ENCODE results near the gene SREBF2. TPM values are rescaled to one million over a fixed set of nuclear protein-coding genes. Genes with fewer than 3 reads are reported as not detected.

The SREBF2 gene
- total and polyA plus RNA-seq, 2 of the 8 experiments (the other 6 are each of a cell fraction or from before 2014, with no cell fraction given), result 125 to 144 TPM

DNA sequence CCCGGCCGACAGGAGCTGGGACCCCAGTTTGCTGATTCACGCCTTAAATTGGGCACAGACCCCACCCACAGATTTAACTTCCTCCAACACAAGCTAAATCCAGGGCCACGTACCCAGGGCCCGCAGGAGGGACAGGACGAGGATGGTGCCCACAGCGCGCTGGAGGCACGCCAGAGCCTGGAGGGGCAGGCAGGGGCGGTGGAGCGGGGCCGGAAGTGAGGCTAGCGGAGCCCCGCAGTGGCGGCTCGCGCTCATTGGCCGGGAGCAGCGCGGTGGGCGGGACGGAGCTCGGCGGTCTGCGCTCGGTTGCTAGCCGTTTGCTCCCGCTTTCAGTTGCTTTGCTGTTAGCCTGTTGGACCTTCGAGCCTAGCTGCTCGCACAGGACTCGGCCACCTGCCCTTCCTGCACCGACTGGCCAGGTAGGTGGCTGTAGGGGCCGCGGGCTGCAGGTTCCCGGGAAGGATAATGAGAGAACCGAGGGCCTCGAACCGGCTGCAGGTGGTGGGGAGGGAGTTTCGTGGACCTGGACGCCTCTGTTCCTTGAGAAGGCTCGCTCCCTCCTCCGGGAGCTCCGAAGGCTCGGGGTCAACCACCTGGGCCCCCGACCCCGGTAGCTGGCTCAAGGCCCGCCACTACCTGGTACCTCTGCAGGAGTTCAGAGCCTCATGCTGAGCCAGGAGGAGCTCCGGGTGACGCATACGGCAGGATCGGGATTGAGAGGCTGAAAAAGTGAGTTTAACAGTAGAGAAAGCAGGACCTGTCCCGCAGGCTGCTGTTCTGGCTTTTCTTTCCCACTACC, 32.4 kb upstream of the SREBF2 start, which contains the start of gene CCDC134:
Gene CCDC134, plus strand, starts transcription at position 332 of the 799 bp plus-strand sequence. CDS start 8,212 bp downstream, outside the sequence.
- Histone ChIP-seq H3K27ac (ENCODE audit: low read depth, low read length) (peak within 1 kb of the TSS; percentile 73), H2BK20ac (ENCODE audit: low read length) (no peak within 1 kb of the TSS)
- TF ChIP-seq GTF2F1 (IDR thresholded peaks at IDR 0.05; ENCODE audit: borderline replicate concordance, low read depth, low read length) (peak; percentile 76; the same call in 1 of the 2 replicates), SP1 (IDR thresholded peaks at IDR 0.05; ENCODE audit: low read depth, low read length) (0 out of 2 replicates have a peak, but pooled peaks have one; percentile 40), CHD1 (IDR thresholded peaks at IDR 0.05; ENCODE audit: low read depth, low read length) (no peak), BCL11A (IDR thresholded peaks at IDR 0.05; ENCODE audit: low read depth in 2 of 2, low read length in 2 of 2) (no peak), HDAC2 (IDR thresholded peaks at IDR 0.05; ENCODE audit: borderline replicate concordance in 1 of 2, low read depth in 2 of 2, low read length in 2 of 2) (0 out of 4 replicates have a peak, but pooled peaks of 1 of the 2 experiments have one; percentile 40), KDM1A (IDR thresholded peaks at IDR 0.05; ENCODE audit: borderline replicate concordance, low read length) (no peak), KDM5A (IDR thresholded peaks at IDR 0.05; ENCODE audit: low read length) (no peak), KDM4A (IDR thresholded peaks at IDR 0.05; ENCODE audit: low read depth, low read length, severe bottlenecking) (peak; percentile 72), POLR2AphosphoS5 (IDR thresholded peaks at IDR 0.05; ENCODE audit: low read depth, low read length) (peak; percentile 93), EP300 (IDR thresholded peaks at IDR 0.05; ENCODE audit: borderline replicate concordance in 1 of 2, low read depth in 2 of 2, low read length in 2 of 2) (0 out of 3 replicates have a peak, but pooled peaks of 1 of the 2 experiments have one; percentile 14)

More for the DNA sequence above, 32.4 kb upstream of the SREBF2 start, which contains the start of gene CCDC134:
- Histone ChIP-seq H3K79me1 (ENCODE audit: low read depth, low read length) (peaks cover 3% of the 10 kb centered on the region; the same call in 1 of the 2 replicates), H4K91ac (replicated peaks; ENCODE audit: insufficient read length, low read length) (peak within 1 kb of the TSS; percentile 85), H4K5ac (ENCODE audit: insufficient read length, low read depth, low read length) (peak within 1 kb of the TSS; percentile 78), H3K14ac (ENCODE audit: insufficient read length) (no peak within 1 kb of the TSS), H2BK5ac (ENCODE audit: low read depth, low read length) (peak within 1 kb of the TSS; percentile 88), H3K9ac (replicated peaks in 1 of 4; ENCODE audit: extremely low read depth in 1 of 4, low read depth in 3 of 4, low read length in 3 of 4) (peak within 1 kb of the TSS; percentile 74 to 84 (median 77)), H3K56ac (replicated peaks; ENCODE audit: insufficient read length, low read depth, low read length) (peak within 1 kb of the TSS; percentile 66), H4K8ac (ENCODE audit: extremely low read depth, insufficient read depth, low read length) (peak within 1 kb of the TSS; percentile 90), H2BK15ac (ENCODE audit: low read length) (no peak within 1 kb of the TSS), H3K9me3 (ENCODE audit: insufficient read depth in 2 of 2, low read depth in 1 of 2, low read length in 1 of 2) (no peaks in the 10 kb centered on the region), H2AFZ (ENCODE audit: low read length) (peak within 1 kb of the TSS; percentile 25; the same call in 1 of the 2 replicates), H3K4ac (replicated peaks; ENCODE audit: insufficient read length, low read depth, low read length) (peak within 1 kb of the TSS; percentile 79), H2AK5ac (ENCODE audit: low read depth, low read length) (0 out of 2 replicates have a peak within 1 kb of the TSS, but pooled peaks have one; percentile 48), H2BK120ac (replicated peaks; ENCODE audit: low read depth, low read length) (peak within 1 kb of the TSS; percentile 47), H3K79me2 (ENCODE audit: control insufficient read depth in 1 of 2, insufficient read depth in 2 of 2, low read length in 2 of 2) (peaks cover 0 to 24% of the 10 kb centered on the region in 2 experiments; a peak in 3 of 4 replicates), H3K4me2 (ENCODE audit: insufficient read depth in 1 of 2, low read depth in 2 of 2, low read length in 2 of 2) (peak within 1 kb of the TSS; percentile 93 to 96), H3K36me3 (ENCODE audit: control insufficient read depth in 2 of 4, insufficient read depth in 4 of 4, low read length in 3 of 4) (no peaks in the 10 kb centered on the region), H3K18ac (ENCODE audit: extremely low read depth, low read length) (peak within 1 kb of the TSS; percentile 95), H2BK12ac (ENCODE audit: low read depth, low read length) (peak within 1 kb of the TSS; percentile 92), H3K4me1 (replicated peaks in 1 of 4; ENCODE audit: control insufficient read depth in 3 of 4, insufficient read depth in 4 of 4, low read length in 3 of 4) (peaks cover 8 to 15% (median 9%) of the 10 kb centered on the region in 4 experiments), H3K23ac (ENCODE audit: insufficient read length) (no peak within 1 kb of the TSS), H3K23me2 (ENCODE audit: low read depth, low read length) (peaks cover 14% of the 10 kb centered on the region), H3K27me3 (replicated peaks in 1 of 4; ENCODE audit: control insufficient read depth in 3 of 4, extremely low read depth in 1 of 4, insufficient read depth in 3 of 4, low read length in 3 of 4) (no peaks in the 10 kb centered on the region), H4K20me1 (replicated peaks in 1 of 2; ENCODE audit: control insufficient read depth in 1 of 2, insufficient read depth in 2 of 2, low read length in 2 of 2) (peaks cover 0 to 6% of the 10 kb centered on the region in 2 experiments), H3K4me3 (ENCODE audit: extremely low read depth in 1 of 4, insufficient read depth in 2 of 4, low read depth in 3 of 4, low read length in 4 of 4) (peak within 1 kb of the TSS; percentile 78 to 91 (median 86))
- FAIRE-seq (no peak), DNase-seq (ENCODE audit: low read depth in 1 of 2, low spot score in 2 of 2) (peak; percentile 50 to 93)
- WGBS, 2 experiments (ENCODE audit: extremely low coverage in 1 of 2, insufficient coverage in 1 of 2, insufficient read length in 1 of 2, insufficient replicate concordance in 2 of 2, low coverage in 1 of 2, low lambda C conversion rate in 2 of 2, missing lambda C conversion rate in 1 of 2), result 2% methylated on average over 52 of the region's 52 CpGs; no CpG with 5 or more reads in 1 of the 2 experiments
- ChIA-PET CTCF (ENCODE audit: partially characterized antibody) (interaction anchor here (0.6 to 3.8 kb wide), 12 partner anchors 22 to 275 kb away, joined by 3 to 20 read pairs (median 3); no protein-coding TSS in a partner anchor), POLR2A (ENCODE audit: partially characterized antibody) (interaction anchor here (0.6 to 3.1 kb wide), 37 partner anchors 8 to 265 kb away, joined by 3 to 30 read pairs (median 4); partner anchors contain the start of genes CENPM, SREBF2 and TNFRSF13C)

Data from H1 (cell line).